ENCODE data around the gene FSTL5.
A peak's percentile ranks its signal among the peaks of the same experiment; 100 is the strongest.

FSTL5 gene

DNA sequence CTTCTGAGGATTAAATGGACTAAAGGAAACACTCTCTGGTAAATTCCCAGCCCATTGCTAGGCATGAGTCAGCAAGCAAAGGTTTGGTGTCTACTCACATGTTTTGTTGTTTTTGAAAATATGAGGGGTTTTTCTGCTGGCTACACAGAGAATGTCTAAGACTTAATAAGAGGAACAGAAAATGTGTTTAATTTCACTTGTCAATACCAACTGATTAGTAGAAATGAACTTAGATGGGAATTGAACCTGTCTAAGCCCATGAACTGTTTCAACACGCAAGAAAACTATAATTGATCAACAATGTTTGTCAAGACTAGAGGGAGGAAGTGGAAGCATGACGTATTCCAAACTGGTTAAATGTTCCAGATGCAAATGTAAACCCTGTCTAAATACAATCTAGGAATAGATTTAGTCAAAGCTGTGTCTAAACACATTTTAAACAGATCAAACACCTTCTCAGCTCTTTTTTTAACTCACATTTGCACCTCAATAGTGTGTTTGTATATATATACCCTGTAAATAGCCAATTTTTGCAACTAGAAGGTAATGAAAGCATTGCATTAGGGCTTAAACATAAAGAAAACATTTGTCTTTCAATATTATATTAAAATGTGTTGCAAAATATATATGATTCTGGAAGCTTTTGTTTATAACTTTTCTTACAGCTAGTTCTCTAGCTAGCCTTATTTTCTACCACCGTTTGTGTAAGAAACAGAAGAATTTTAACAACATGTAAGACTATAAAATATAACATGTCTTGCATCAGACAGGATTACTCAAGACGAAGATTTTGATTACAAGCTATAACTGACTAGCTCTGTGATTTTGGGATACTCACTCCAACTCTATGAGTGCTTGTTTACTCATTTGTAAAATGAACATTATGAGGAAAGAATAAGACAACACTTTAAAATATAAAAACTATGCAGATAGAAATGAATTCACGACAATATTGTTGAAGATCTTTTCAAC is 607.8 kb downstream of the FSTL5 start:
- H3K4me1 ChIP-seq (ENCODE audit: control insufficient read depth, insufficient read depth, low read length): peaks cover 28% of the 10 kb centered on the region
- H3K4me2 ChIP-seq (ENCODE audit: low read length): peak overlapping the region; percentile 54
- peak overlapping the region; percentile 16 for H3K4me3 ChIP-seq (ENCODE audit: low read length)
- peak overlapping the region; percentile 36 for H3K9ac ChIP-seq (ENCODE audit: low read depth, low read length)
- no peaks in the 10 kb centered on the region for H3K9me3 ChIP-seq (replicated peaks; ENCODE audit: low read length)
- no peaks in the 10 kb centered on the region for H3K36me3 ChIP-seq (ENCODE audit: insufficient read depth, low read length)
- no peaks in the 10 kb centered on the region for H3K27me3 ChIP-seq (ENCODE audit: control insufficient read depth, insufficient read depth, low read length)

DNA sequence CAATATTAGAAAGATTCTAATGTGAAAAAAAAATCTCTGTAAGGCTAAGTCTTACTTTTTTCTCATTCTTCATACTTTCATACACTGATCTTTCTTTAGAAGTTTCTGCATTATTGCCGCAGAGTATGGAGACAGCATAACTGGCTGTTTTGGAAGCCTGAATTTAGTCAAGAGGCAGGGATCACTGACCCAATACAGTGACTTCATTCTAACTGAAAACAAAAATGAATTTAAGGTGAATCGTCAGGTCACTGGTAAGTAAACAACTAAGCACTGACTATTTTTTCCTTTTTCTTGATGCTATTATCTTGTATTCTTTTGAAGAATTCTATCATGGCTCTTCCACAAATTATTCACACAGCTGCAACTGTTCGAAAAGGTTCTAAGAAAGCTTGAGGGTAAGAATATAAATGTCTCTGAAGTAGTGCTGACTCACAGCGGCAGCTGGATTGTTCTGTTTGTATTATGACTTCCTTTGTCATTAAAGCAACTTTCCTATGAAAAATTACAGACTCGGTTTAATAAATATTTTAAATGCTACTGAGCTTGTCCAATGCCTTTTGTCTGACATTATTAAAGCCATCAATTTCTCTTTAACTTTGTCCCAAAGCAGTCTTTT is 609.3 kb downstream of the FSTL5 start:
- H3K9ac ChIP-seq (ENCODE audit: low read depth, low read length): peak overlapping the region; percentile 36
- H3K4me1 ChIP-seq (ENCODE audit: control insufficient read depth, insufficient read depth, low read length): peaks cover 28% of the 10 kb centered on the region
- H3K9me3 ChIP-seq (replicated peaks; ENCODE audit: low read length): no peaks in the 10 kb centered on the region
- peak overlapping the region; percentile 54 for H3K4me2 ChIP-seq (ENCODE audit: low read length)
- no peaks in the 10 kb centered on the region for H3K36me3 ChIP-seq (ENCODE audit: insufficient read depth, low read length)
- H3K4me3 ChIP-seq (ENCODE audit: low read length): peak overlapping the region; percentile 1
- H3K27me3 ChIP-seq (ENCODE audit: control insufficient read depth, insufficient read depth, low read length): no peaks in the 10 kb centered on the region

DNA sequence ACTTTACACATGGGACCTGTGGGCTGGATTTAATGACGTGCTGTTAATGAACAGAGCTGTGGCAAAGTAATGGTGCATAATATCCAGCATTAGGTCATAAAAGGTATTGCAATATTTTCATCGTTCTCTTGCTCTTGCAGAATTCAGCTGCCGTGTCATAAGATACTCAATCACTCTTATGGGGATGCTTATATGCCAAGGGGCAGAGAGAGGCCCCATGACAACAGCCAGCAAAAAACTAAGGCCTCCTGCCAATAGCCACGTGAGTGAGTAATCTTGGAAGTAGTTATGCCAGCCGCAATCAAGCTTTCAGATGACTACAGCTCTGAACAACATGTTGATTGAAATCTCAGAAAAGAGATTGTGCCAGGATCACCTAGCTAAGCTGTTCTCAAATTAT is 616.9 kb downstream of the FSTL5 start:
- H3K4me3 ChIP-seq (ENCODE audit: low read length): no peak overlapping the region
- no peak overlapping the region for H3K4me2 ChIP-seq (ENCODE audit: low read length)
- H3K9me3 ChIP-seq (replicated peaks; ENCODE audit: low read length): no peaks in the 10 kb centered on the region
- no peak overlapping the region for H3K9ac ChIP-seq (ENCODE audit: low read depth, low read length)
- H3K36me3 ChIP-seq (ENCODE audit: insufficient read depth, low read length): no peaks in the 10 kb centered on the region
- H3K4me1 ChIP-seq (ENCODE audit: control insufficient read depth, insufficient read depth, low read length): no peaks in the 10 kb centered on the region
- no peaks in the 10 kb centered on the region for H3K27me3 ChIP-seq (ENCODE audit: control insufficient read depth, insufficient read depth, low read length)

DNA sequence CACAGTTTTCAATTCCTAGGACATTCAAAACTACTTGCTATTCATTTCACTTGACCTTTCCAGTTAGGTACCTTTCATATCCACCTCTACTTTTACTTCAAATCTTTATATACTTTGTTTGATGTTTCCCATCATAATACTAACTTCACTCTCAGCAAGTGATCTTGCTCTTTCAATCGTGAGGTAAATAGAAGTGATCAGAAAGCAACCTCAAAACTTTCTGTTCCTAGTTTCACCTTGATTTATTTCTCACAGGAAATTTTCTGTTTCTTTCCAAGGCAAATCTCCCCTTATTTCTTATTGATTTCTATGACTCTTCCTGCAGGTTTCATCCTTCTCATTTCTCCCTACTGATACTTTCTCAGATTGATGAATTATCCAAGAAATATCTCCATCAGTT is 623.5 kb downstream of the FSTL5 start:
- H3K9ac ChIP-seq (ENCODE audit: low read depth, low read length): no peak overlapping the region
- H3K36me3 ChIP-seq (ENCODE audit: insufficient read depth, low read length): no peaks in the 10 kb centered on the region
- H3K9me3 ChIP-seq (replicated peaks; ENCODE audit: low read length): no peaks in the 10 kb centered on the region
- H3K4me1 ChIP-seq (ENCODE audit: control insufficient read depth, insufficient read depth, low read length): no peaks in the 10 kb centered on the region
- H3K27me3 ChIP-seq (ENCODE audit: control insufficient read depth, insufficient read depth, low read length): no peaks in the 10 kb centered on the region
- no peak overlapping the region for H3K4me2 ChIP-seq (ENCODE audit: low read length)
- H3K4me3 ChIP-seq (ENCODE audit: low read length): no peak overlapping the region

DNA sequence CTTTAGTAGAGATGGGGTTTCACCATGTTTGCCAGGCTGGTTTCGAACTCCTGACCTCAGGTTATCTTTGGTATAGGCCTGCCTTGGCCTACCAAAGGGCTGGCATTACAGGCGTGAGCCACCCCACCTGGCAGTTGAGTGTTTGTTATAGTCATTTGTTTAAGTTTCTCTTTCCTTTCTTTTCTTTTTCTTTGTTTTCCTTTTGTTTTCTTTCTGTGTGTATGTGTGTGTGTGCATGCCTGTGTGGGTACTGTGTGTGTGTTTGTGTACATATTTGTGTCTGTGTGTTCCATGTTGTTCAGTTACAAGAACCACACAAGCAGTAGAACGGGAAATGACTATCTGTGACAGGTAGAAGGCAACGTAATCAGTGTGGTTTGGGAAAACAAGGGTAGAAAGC is 624.9 kb downstream of the FSTL5 start:
- Histone ChIP-seq H3K27me3 (ENCODE audit: control insufficient read depth, insufficient read depth, low read length) (no peaks in the 10 kb centered on the region), H3K9ac (ENCODE audit: low read depth, low read length) (no peak overlapping the region), H3K9me3 (replicated peaks; ENCODE audit: low read length) (no peaks in the 10 kb centered on the region), H3K4me3 (ENCODE audit: low read length) (no peak overlapping the region), H3K4me1 (ENCODE audit: control insufficient read depth, insufficient read depth, low read length) (no peaks in the 10 kb centered on the region), H3K36me3 (ENCODE audit: insufficient read depth, low read length) (no peaks in the 10 kb centered on the region), H3K4me2 (ENCODE audit: low read length) (no peak overlapping the region)

DNA sequence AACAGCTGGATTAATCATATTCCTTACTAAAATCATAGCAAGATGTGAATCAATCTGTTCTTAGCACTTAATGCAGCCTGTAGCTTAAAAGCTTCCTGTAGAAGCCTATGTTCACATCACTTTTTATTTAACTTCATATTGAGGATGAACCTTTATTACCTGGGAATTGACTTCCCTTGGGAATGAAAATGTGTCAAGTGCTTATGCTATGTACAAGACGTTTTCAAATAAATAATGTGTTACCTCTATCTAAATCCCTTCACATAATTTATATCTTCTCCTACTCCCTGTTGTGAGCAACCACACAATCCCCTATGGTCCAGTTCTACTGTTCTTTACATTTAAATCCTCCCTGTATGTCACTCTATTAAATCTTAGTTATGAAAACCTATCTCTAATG is 633.1 kb downstream of the FSTL5 start:
- H3K27me3 ChIP-seq (ENCODE audit: control insufficient read depth, insufficient read depth, low read length): no peaks in the 10 kb centered on the region
- no peak overlapping the region for H3K4me3 ChIP-seq (ENCODE audit: low read length)
- H3K9ac ChIP-seq (ENCODE audit: low read depth, low read length): no peak overlapping the region
- H3K4me2 ChIP-seq (ENCODE audit: low read length): no peak overlapping the region
- H3K36me3 ChIP-seq (ENCODE audit: insufficient read depth, low read length): no peaks in the 10 kb centered on the region
- no peaks in the 10 kb centered on the region for H3K4me1 ChIP-seq (ENCODE audit: control insufficient read depth, insufficient read depth, low read length)
- no peaks in the 10 kb centered on the region for H3K9me3 ChIP-seq (replicated peaks; ENCODE audit: low read length)

DNA sequence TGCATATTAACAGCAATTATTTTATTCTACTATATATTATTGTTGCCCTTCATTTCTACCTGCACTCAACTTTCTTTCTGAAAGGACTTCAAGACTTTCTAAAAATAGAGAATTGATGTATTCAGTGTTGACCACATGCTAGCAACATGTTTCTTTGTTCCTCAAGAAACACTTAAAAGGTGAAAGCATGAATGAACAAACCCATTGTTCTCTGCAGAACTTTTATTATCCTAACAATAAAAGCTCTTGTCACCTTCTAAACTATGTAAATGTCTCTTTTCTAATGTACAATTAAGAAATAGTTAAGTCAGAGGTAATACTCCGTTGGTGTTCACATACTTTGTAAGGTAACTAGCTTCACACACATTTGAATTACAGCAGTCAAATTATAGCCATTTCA is 638.7 kb downstream of the FSTL5 start:
- Histone ChIP-seq H3K36me3 (ENCODE audit: insufficient read depth, low read length) (no peaks in the 10 kb centered on the region), H3K9ac (ENCODE audit: low read depth, low read length) (no peak overlapping the region), H3K9me3 (replicated peaks; ENCODE audit: low read length) (no peaks in the 10 kb centered on the region), H3K4me2 (ENCODE audit: low read length) (no peak overlapping the region), H3K4me3 (ENCODE audit: low read length) (no peak overlapping the region), H3K4me1 (ENCODE audit: control insufficient read depth, insufficient read depth, low read length) (peaks cover 5% of the 10 kb centered on the region), H3K27me3 (ENCODE audit: control insufficient read depth, insufficient read depth, low read length) (no peaks in the 10 kb centered on the region)

DNA sequence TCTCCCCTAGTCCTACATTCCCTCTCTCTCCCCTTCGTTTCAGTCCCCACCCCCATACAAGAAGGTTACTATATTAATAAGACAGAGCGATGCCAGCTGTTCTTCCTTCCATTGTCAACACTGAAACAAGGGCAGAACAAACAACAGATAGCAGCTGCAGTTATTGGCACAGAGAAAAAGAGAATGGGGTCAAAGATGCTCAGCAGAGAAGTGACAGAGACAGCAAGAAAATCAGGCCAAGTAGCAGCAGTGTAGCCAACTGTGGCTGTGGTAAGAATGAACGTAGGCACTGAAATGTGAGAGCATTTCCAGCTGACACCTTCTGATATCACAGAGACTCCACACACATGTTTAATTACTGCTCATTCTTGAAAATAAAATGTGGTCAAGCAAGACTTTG is 641.8 kb downstream of the FSTL5 start:
- Histone ChIP-seq H3K4me3 (ENCODE audit: low read length) (peak overlapping the region; percentile 1), H3K4me2 (ENCODE audit: low read length) (peak overlapping the region; percentile 37), H3K9me3 (replicated peaks; ENCODE audit: low read length) (no peaks in the 10 kb centered on the region), H3K36me3 (ENCODE audit: insufficient read depth, low read length) (no peaks in the 10 kb centered on the region), H3K9ac (ENCODE audit: low read depth, low read length) (no peak overlapping the region), H3K27me3 (ENCODE audit: control insufficient read depth, insufficient read depth, low read length) (no peaks in the 10 kb centered on the region), H3K4me1 (ENCODE audit: control insufficient read depth, insufficient read depth, low read length) (peaks cover 5% of the 10 kb centered on the region)

DNA sequence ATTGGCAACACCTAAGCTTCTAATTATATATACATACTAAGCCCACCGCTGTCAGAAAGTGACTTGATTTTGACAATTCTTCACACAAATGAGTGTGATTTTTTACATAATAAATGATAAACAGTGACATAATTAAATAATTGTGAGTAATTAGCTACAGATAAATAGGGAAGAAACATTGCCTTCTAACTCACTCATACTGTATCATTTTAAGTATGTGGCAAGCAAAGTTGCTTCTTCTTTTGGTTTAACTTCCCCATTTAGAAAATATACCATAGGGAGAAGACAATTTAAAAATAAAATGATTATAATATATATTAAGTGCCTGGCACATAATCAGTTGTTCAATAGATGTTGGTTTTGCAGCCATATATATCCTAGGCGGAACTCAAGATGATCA is 644.2 kb downstream of the FSTL5 start:
- Histone ChIP-seq H3K4me3 (ENCODE audit: low read length) (no peak overlapping the region), H3K4me1 (ENCODE audit: control insufficient read depth, insufficient read depth, low read length) (peaks cover 5% of the 10 kb centered on the region), H3K27me3 (ENCODE audit: control insufficient read depth, insufficient read depth, low read length) (no peaks in the 10 kb centered on the region), H3K9me3 (replicated peaks; ENCODE audit: low read length) (no peaks in the 10 kb centered on the region), H3K4me2 (ENCODE audit: low read length) (no peak overlapping the region), H3K9ac (ENCODE audit: low read depth, low read length) (no peak overlapping the region), H3K36me3 (ENCODE audit: insufficient read depth, low read length) (no peaks in the 10 kb centered on the region)

DNA sequence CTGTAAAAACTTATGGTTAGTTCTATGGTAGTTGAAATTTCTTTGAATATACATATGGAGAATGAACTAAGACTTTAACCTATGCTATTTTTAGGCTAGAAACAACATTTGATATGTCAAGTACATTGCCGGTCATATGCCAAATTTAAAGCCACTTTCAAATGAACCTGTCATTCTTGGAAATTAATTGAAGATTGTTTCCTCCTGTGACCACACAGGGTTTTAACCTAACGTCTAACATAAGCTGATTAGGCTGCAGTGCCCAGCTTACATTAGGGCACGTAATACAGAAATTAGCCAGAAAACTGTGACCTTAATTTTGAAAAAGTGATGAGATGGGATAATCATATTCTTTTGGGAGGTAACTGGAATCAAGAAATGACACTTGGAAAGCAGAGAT is 645.9 kb downstream of the FSTL5 start:
- no peak overlapping the region for H3K9ac ChIP-seq (ENCODE audit: low read depth, low read length)
- H3K9me3 ChIP-seq (replicated peaks; ENCODE audit: low read length): no peaks in the 10 kb centered on the region
- no peaks in the 10 kb centered on the region for H3K36me3 ChIP-seq (ENCODE audit: insufficient read depth, low read length)
- H3K4me1 ChIP-seq (ENCODE audit: control insufficient read depth, insufficient read depth, low read length): peaks cover 5% of the 10 kb centered on the region
- H3K27me3 ChIP-seq (ENCODE audit: control insufficient read depth, insufficient read depth, low read length): no peaks in the 10 kb centered on the region
- H3K4me2 ChIP-seq (ENCODE audit: low read length): no peak overlapping the region
- H3K4me3 ChIP-seq (ENCODE audit: low read length): no peak overlapping the region

DNA sequence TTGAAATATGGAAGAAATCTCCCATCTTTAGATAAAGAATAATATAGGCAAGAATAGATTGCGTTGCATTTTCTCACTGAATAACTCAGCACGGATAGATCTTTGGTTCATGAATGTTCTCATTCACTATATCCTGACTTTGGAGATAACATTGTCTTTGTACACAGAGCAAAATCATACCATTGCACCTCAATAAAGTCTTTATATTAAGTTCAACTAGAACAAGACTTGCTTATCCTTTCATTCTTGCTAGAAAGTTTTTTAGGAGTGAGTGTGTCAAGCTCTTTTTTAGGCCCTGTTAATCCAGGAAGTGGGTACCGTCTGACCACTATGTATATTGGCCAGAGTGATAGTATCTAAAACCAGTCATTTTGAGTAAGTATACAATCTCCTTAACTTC is 658.7 kb downstream of the FSTL5 start:
- H3K4me3 ChIP-seq (ENCODE audit: low read length): no peak overlapping the region
- no peak overlapping the region for H3K9ac ChIP-seq (ENCODE audit: low read depth, low read length)
- no peaks in the 10 kb centered on the region for H3K36me3 ChIP-seq (ENCODE audit: insufficient read depth, low read length)
- no peak overlapping the region for H3K4me2 ChIP-seq (ENCODE audit: low read length)
- no peaks in the 10 kb centered on the region for H3K9me3 ChIP-seq (replicated peaks; ENCODE audit: low read length)
- no peaks in the 10 kb centered on the region for H3K4me1 ChIP-seq (ENCODE audit: control insufficient read depth, insufficient read depth, low read length)
- no peaks in the 10 kb centered on the region for H3K27me3 ChIP-seq (ENCODE audit: control insufficient read depth, insufficient read depth, low read length)

DNA sequence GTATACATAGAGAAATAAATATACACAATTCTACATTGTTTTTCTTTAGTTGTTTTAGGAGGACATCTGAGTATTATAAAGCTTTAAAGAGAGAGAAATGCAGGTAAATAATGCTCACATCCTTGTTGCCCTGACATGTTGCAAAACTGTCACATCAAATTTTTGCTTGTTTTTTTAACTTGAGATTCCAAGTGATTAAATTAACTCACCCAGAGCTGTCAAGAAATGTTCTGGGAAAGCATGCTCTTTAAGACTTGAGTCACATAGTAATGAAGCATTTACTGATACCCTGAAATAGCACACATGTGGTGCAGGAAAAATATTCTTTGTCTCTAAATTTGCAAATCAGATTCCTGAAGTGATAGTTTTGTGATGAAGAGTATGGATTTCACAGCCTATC is 665.6 kb downstream of the FSTL5 start:
- no peaks in the 10 kb centered on the region for H3K36me3 ChIP-seq (ENCODE audit: insufficient read depth, low read length)
- H3K27me3 ChIP-seq (ENCODE audit: control insufficient read depth, insufficient read depth, low read length): no peaks in the 10 kb centered on the region
- H3K4me2 ChIP-seq (ENCODE audit: low read length): no peak overlapping the region
- H3K4me3 ChIP-seq (ENCODE audit: low read length): no peak overlapping the region
- H3K9me3 ChIP-seq (replicated peaks; ENCODE audit: low read length): no peaks in the 10 kb centered on the region
- H3K9ac ChIP-seq (ENCODE audit: low read depth, low read length): no peak overlapping the region
- H3K4me1 ChIP-seq (ENCODE audit: control insufficient read depth, insufficient read depth, low read length): no peaks in the 10 kb centered on the region
